GM18507 (cell line): ENCODE measurements around the gene OGFRL1.
A peak's percentile ranks its signal among the peaks of the same experiment; 100 is the strongest.

Source experiments
- DNase-seq: peaks from one replicate; pipeline ENCODE4 v3.0.0; 2011; ENCODE audit warnings: low read depth; ENCODE audit not compliant: insufficient read length; ENCODE audit errors: extremely low spot score
- FAIRE-seq: peaks from 2 replicates; lab custom pipeline; 2011; peaks lifted over from hg19 to GRCh38; lab: Jason Lieb, UNC

OGFRL1 gene

GRCh38 chr6:71324194-71324785, 35.7 kb downstream of the OGFRL1 start:
- FAIRE-seq (no peak), DNase-seq (no peak)

- no peak for DNase-seq
- no peak for FAIRE-seq
These were observed 38.0 kb downstream of the OGFRL1 start for GRCh38 chr6:71326611-71327010.

GRCh38 chr6:71330501-71330900, 41.9 kb downstream of the OGFRL1 start:
- DNase-seq = no peak
- FAIRE-seq = no peak

- DNase-seq (no peak), FAIRE-seq (no peak)
These were observed 43.4 kb downstream of the OGFRL1 start for GRCh38 chr6:71332012-71332411.

GRCh38 chr6:71333050-71333449, 44.4 kb downstream of the OGFRL1 start:
- DNase-seq (no peak), FAIRE-seq (no peak)

DNA sequence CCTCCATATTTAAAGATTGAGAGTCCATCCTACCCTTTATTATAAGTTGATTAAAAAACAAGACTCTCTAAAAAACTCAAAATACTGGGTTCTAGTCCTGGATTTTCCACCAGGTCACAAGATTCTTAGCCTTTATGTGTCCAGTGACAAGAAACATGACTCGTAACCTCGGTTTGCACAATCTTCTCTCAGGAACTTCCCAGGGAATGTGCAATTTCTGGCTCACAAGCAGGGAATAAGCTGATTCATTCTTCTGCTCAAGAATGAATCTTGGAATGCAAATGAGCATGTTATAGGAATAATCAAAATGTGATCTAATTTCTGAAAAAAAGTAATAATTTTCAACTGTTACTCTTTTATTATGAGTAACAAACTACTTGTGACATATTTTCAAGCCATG, 45.1 kb downstream of the OGFRL1 start:
- DNase-seq = no peak
- no peak for FAIRE-seq

DNA sequence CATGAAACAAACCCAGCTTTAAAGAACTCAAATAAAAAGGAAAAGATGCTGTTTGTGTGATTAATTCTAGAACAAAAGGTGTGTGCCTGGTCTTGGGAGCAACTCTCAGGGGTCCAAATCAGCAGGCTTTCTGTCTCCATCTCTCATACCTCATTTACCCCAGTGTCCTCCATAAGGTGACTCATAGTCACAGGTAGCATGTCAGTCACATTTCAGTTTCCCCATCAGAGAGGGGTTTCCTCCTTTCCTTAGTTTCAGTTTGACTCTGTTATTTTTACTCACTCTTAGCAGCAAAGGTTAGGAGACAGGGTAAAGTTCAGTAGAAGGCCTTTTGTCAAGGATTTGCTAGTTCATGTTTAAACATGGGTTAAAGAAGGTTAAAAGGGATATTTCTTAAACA, 46.2 kb downstream of the OGFRL1 start:
- no peak for FAIRE-seq

GRCh38 chr6:71335544-71335943, 46.9 kb downstream of the OGFRL1 start:
- FAIRE-seq = no peak

More for the DNA sequence above, 46.2 kb downstream of the OGFRL1 start:
- DNase-seq = no peak

GRCh38 chr6:71336901-71337300, 48.3 kb downstream of the OGFRL1 start:
- DNase-seq = no peak
- FAIRE-seq = no peak

More at GRCh38 chr6:71335544-71335943, 46.9 kb downstream of the OGFRL1 start:
- DNase-seq = no peak

- no peak for FAIRE-seq
- DNase-seq = no peak
These were observed 50.1 kb downstream of the OGFRL1 start for GRCh38 chr6:71338540-71339316.

- FAIRE-seq (no peak), DNase-seq (no peak)
These were observed 54.2 kb downstream of the OGFRL1 start for GRCh38 chr6:71342772-71343171.

DNA sequence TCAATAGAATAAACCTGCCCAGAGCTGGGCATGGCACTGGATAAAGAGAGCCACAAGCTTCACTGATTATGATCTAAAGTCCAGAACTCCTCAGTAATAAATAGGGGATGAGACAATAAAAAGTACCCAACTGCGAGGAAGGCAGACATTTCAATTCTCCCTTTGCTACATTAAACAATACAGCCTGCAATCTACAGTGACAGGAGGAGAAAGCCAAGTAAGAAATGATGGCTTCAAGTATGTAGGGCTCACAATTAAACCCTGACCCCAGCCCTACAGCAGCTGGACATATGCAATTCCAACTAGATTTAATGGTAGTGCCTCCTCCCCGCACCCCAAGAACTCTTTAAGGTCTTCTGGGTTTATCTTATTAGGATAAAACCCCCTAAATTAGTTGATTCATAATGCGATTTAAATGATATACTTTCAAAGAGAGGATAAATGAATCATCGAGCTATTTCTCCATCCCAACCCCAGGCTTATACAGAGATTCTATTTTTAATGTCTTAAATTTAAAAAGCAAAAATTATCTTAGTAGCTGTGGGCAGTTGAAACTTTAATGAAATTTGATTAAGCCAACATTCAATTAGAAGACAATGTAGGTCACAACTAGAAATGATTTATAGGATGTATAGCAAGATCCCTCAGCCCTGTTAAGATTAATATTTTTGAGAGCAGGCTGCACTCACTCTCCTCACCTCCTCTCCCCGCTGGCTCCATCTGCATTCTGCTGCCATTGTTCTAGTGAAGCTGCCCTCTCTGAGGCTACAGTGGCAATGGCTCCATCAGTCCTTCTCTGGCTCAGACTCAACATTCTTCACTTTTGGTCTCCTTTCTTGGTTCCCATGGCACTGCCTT, 57.1 kb downstream of the OGFRL1 start:
- DNase-seq (no peak), FAIRE-seq (no peak)

DNA sequence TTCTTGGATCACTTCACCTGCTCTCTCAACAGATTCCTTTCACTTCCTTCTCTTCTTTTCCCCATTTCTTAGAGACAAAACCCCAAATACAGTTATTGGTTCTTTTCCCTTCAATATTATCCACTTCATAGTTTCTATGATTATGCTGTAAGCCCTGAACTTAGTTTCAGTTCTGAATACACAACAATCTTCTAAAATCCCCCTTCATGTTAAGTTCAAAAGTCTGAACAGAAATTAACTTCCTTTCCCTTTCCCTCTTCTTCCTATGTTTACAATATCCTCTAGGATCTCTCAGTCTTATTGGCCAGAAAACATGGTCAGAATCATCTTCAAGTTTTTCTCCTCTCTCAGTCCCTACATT, 57.7 kb downstream of the OGFRL1 start:
- no peak for FAIRE-seq

DNA sequence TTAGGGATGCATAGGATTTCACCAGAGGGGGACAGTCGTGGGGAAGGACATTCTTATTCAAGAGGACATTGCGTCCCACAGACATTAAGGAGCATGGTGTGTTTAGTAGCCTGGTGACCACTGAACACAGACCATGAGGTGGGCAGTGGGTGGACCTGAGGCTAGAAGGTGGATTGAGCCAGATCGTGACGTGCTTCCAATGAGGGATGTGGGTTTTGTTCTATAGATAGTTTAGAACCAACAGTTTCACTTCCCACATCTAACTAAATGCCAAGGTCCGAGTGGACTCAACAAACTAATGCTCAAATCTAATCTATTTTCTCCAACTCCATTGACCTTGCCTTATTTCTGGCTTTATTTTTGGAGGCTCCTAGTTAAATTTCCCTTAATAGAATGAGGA, 58.5 kb downstream of the OGFRL1 start:
- DNase-seq (no peak), FAIRE-seq (no peak)

More for the DNA sequence above, 57.7 kb downstream of the OGFRL1 start:
- no peak for DNase-seq

DNA sequence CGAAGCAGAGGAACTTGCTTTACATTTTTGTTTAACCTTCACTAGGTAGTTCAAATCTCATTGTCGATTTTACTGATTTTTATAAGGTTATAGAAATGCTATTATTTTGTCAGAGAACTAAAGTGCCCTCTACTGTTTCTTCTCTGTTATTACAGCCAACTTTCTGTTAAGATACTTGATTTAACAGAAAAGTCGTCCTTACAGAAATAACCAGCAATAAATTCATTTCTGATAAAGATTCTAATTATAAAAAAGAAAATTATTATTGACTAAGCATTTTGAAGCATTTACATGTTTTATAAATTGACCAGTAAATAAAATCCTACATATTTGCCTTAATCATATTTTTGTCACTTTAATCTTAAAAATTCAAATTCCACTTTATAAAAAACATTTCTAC, 60.8 kb downstream of the OGFRL1 start:
- FAIRE-seq = peak; percentile 47
- DNase-seq = no peak

- FAIRE-seq (no peak), DNase-seq (no peak)
These were observed 61.5 kb downstream of the OGFRL1 start for GRCh38 chr6:71349976-71350615.

GRCh38 chr6:71351190-71351589, 62.6 kb downstream of the OGFRL1 start:
- FAIRE-seq (no peak), DNase-seq (no peak)
